ENCODE results near the gene ARSG.

Gene ARSG

GRCh38 chr17:68290268-68290954 is 884 bp upstream of the ARSG start:
- Histone ChIP-seq H3K36me3 (replicated peaks) (no peaks in the 10 kb centered on the region), H3K9me3 (no peaks in the 10 kb centered on the region), H3K27me3 (ENCODE audit: low read depth) (no peaks in the 10 kb centered on the region), H3K4me1 (peaks cover 36% of the 10 kb centered on the region), H3K4me3 (peak overlapping the region; percentile 59)
- in situ Hi-C loops (cut with MboI; ENCODE audit: low sequenced_read_pairs), result no loop called here
- peak in 1 of 2 experiments; percentile 56 for DNase-seq (ENCODE audit: low spot score in 2 of 2)

- peak; percentile 60 to 80 for DNase-seq (ENCODE audit: low spot score in 2 of 2)
- peaks cover 39% of the 10 kb centered on the region for H3K4me1 ChIP-seq
- no peaks in the 10 kb centered on the region for H3K27me3 ChIP-seq (ENCODE audit: low read depth)
- H3K36me3 ChIP-seq (replicated peaks), result no peaks in the 10 kb centered on the region
- peak overlapping the region; percentile 64 for H3K4me3 ChIP-seq
- H3K9me3 ChIP-seq, result no peaks in the 10 kb centered on the region
- in situ Hi-C loops (cut with MboI; ENCODE audit: low sequenced_read_pairs), result no loop called here
These were observed 767 bp downstream of the ARSG start for GRCh38 chr17:68291836-68292688.

GRCh38 chr17:68292689-68293040 is 1.4 kb downstream of the ARSG start:
- no peak for DNase-seq (ENCODE audit: low spot score in 2 of 2)
- H3K27me3 ChIP-seq (ENCODE audit: low read depth), result no peaks in the 10 kb centered on the region
- H3K9me3 ChIP-seq, result no peaks in the 10 kb centered on the region
- peaks cover 39% of the 10 kb centered on the region for H3K4me1 ChIP-seq
- H3K4me3 ChIP-seq, result peak overlapping the region; percentile 64
- in situ Hi-C loops (cut with MboI; ENCODE audit: low sequenced_read_pairs), result no loop called here
- no peaks in the 10 kb centered on the region for H3K36me3 ChIP-seq (replicated peaks)

GRCh38 chr17:68293490-68294195 is 2.3 kb downstream of the ARSG start:
- Histone ChIP-seq H3K4me1 (peaks cover 40% of the 10 kb centered on the region), H3K27me3 (ENCODE audit: low read depth) (no peaks in the 10 kb centered on the region), H3K4me3 (no peak overlapping the region), H3K9me3 (no peaks in the 10 kb centered on the region), H3K36me3 (replicated peaks) (no peaks in the 10 kb centered on the region)
- in situ Hi-C loops (cut with MboI; ENCODE audit: low sequenced_read_pairs), result no loop called here
- peak; percentile 22 to 52 for DNase-seq (ENCODE audit: low spot score in 2 of 2)

- no peaks in the 10 kb centered on the region for H3K27me3 ChIP-seq (ENCODE audit: low read depth)
- in situ Hi-C loops (cut with MboI; ENCODE audit: low sequenced_read_pairs), result no loop called here
- H3K4me1 ChIP-seq, result peaks cover 36% of the 10 kb centered on the region
- DNase-seq (ENCODE audit: low spot score in 2 of 2), result peak; percentile 70 to 86
- H3K36me3 ChIP-seq (replicated peaks), result no peaks in the 10 kb centered on the region
- no peak overlapping the region for H3K4me3 ChIP-seq
- no peaks in the 10 kb centered on the region for H3K9me3 ChIP-seq
These were observed 2.9 kb downstream of the ARSG start for GRCh38 chr17:68294196-68294555.

- in situ Hi-C loops (cut with MboI; ENCODE audit: low sequenced_read_pairs), result no loop called here
- no peaks in the 10 kb centered on the region for H3K36me3 ChIP-seq (replicated peaks)
- DNase-seq (ENCODE audit: low spot score in 2 of 2), result no peak
- no peaks in the 10 kb centered on the region for H3K27me3 ChIP-seq (ENCODE audit: low read depth)
- no peaks in the 10 kb centered on the region for H3K9me3 ChIP-seq
- H3K4me3 ChIP-seq, result no peak overlapping the region
- peaks cover 32% of the 10 kb centered on the region for H3K4me1 ChIP-seq
These were observed 3.3 kb downstream of the ARSG start for GRCh38 chr17:68294617-68295016.

- no peak overlapping the region for H3K4me3 ChIP-seq
- in situ Hi-C loops (cut with MboI; ENCODE audit: low sequenced_read_pairs), result no loop called here
- no peak for DNase-seq (ENCODE audit: low spot score in 2 of 2)
- H3K27me3 ChIP-seq (ENCODE audit: low read depth), result no peaks in the 10 kb centered on the region
- H3K36me3 ChIP-seq (replicated peaks), result no peaks in the 10 kb centered on the region
- no peaks in the 10 kb centered on the region for H3K9me3 ChIP-seq
- peaks cover 27% of the 10 kb centered on the region for H3K4me1 ChIP-seq
These were observed 3.8 kb downstream of the ARSG start for GRCh38 chr17:68295086-68295485.

- Histone ChIP-seq H3K4me3 (no peak overlapping the region), H3K4me1 (peaks cover 27% of the 10 kb centered on the region), H3K9me3 (no peaks in the 10 kb centered on the region), H3K27me3 (ENCODE audit: low read depth) (no peaks in the 10 kb centered on the region), H3K36me3 (replicated peaks) (no peaks in the 10 kb centered on the region)
- DNase-seq (ENCODE audit: low spot score in 2 of 2), result no peak
- in situ Hi-C loops (cut with MboI; ENCODE audit: low sequenced_read_pairs), result no loop called here
These were observed 5.2 kb downstream of the ARSG start for GRCh38 chr17:68296217-68297191.

GRCh38 chr17:68297195-68297594 is 5.9 kb downstream of the ARSG start:
- no peaks in the 10 kb centered on the region for H3K27me3 ChIP-seq (ENCODE audit: low read depth)
- no peaks in the 10 kb centered on the region for H3K9me3 ChIP-seq
- DNase-seq (ENCODE audit: low spot score in 2 of 2), result no peak
- no peaks in the 10 kb centered on the region for H3K36me3 ChIP-seq (replicated peaks)
- H3K4me3 ChIP-seq, result no peak overlapping the region
- peaks cover 27% of the 10 kb centered on the region for H3K4me1 ChIP-seq
- in situ Hi-C loops (cut with MboI; ENCODE audit: low sequenced_read_pairs), result no loop called here

GRCh38 chr17:68298601-68299000 is 7.3 kb downstream of the ARSG start:
- peaks cover 18% of the 10 kb centered on the region for H3K4me1 ChIP-seq
- in situ Hi-C loops (cut with MboI; ENCODE audit: low sequenced_read_pairs), result no loop called here

GRCh38 chr17:68299817-68300216 is 8.5 kb downstream of the ARSG start:
- Histone ChIP-seq H3K27me3 (ENCODE audit: low read depth) (no peaks in the 10 kb centered on the region), H3K36me3 (replicated peaks) (no peaks in the 10 kb centered on the region), H3K4me1 (peaks cover 11% of the 10 kb centered on the region), H3K4me3 (no peak overlapping the region), H3K9me3 (no peaks in the 10 kb centered on the region)
- no peak for DNase-seq (ENCODE audit: low spot score in 2 of 2)
- in situ Hi-C loops (cut with MboI; ENCODE audit: low sequenced_read_pairs), result no loop called here

More at GRCh38 chr17:68298601-68299000, 7.3 kb downstream of the ARSG start:
- no peaks in the 10 kb centered on the region for H3K27me3 ChIP-seq (ENCODE audit: low read depth)
- H3K9me3 ChIP-seq, result no peaks in the 10 kb centered on the region
- no peak overlapping the region for H3K4me3 ChIP-seq
- no peaks in the 10 kb centered on the region for H3K36me3 ChIP-seq (replicated peaks)
- no peak for DNase-seq (ENCODE audit: low spot score in 2 of 2)

- Histone ChIP-seq H3K4me1 (peaks cover 11% of the 10 kb centered on the region), H3K36me3 (replicated peaks) (no peaks in the 10 kb centered on the region), H3K4me3 (no peak overlapping the region), H3K27me3 (ENCODE audit: low read depth) (no peaks in the 10 kb centered on the region), H3K9me3 (no peaks in the 10 kb centered on the region)
- in situ Hi-C loops (cut with MboI; ENCODE audit: low sequenced_read_pairs), result no loop called here
- DNase-seq (ENCODE audit: low spot score in 2 of 2), result no peak
These were observed 10.2 kb downstream of the ARSG start for GRCh38 chr17:68301438-68301959.

GRCh38 chr17:68302066-68302564 is 10.8 kb downstream of the ARSG start:
- Histone ChIP-seq H3K4me3 (no peak overlapping the region), H3K27me3 (ENCODE audit: low read depth) (no peaks in the 10 kb centered on the region), H3K4me1 (peaks cover 8% of the 10 kb centered on the region), H3K9me3 (no peaks in the 10 kb centered on the region), H3K36me3 (replicated peaks) (no peaks in the 10 kb centered on the region; the same call in 1 of the 2 replicates)
- no peak for DNase-seq (ENCODE audit: low spot score in 2 of 2)
- in situ Hi-C loops (cut with MboI; ENCODE audit: low sequenced_read_pairs), result no loop called here

Data from HAP-1 (cell line).